RWPE2 (cell line): ENCODE results near the gene TSPAN12.

Source experiments
- ATAC-seq: fragments of 200-7000 bp; cut with Tn5 transposase; 3 replicates; pipeline ENCODE4 v1.9.1; 2021; ENCODE audit warnings: low read depth
- DNase-seq: peaks from one replicate; pipeline ENCODE4 v3.0.0-alpha.2; 2020; ENCODE audit warnings: low spot score
- H3K27ac ChIP-seq: fragments of 450-650 bp; 2 replicates; pipeline ENCODE4 v1.5.1; 2017; ENCODE audit warnings: mild to moderate bottlenecking; ENCODE audit not compliant: poor library complexity, severe bottlenecking
- H3K27me3 ChIP-seq: fragments of 250-450 bp; sonication (Bioruptor Pico); 2 replicates; pipeline ENCODE4 v1.5.1; 2021; ENCODE audit warnings: mild to moderate bottlenecking, moderate library complexity; ENCODE audit not compliant: insufficient read depth, poor library complexity, severe bottlenecking
- H3K36me3 ChIP-seq: fragments of 250-450 bp; sonication (Bioruptor Pico); 2 replicates; pipeline ENCODE4 v1.5.1; 2020; ENCODE audit warnings: low read depth, mild to moderate bottlenecking, moderate library complexity
- H3K4me1 ChIP-seq: fragments of 250-450 bp; sonication (Bioruptor Pico); 2 replicates; pipeline ENCODE4 v1.5.1; 2021; ENCODE audit warnings: mild to moderate bottlenecking, moderate library complexity; ENCODE audit not compliant: insufficient read depth, poor library complexity, severe bottlenecking
- H3K4me3 ChIP-seq: fragments of 250-450 bp; sonication (Bioruptor Pico); 2 replicates; pipeline ENCODE4 v1.5.1; 2021; ENCODE audit warnings: mild to moderate bottlenecking, moderate library complexity; ENCODE audit not compliant: severe bottlenecking
- H3K9me3 ChIP-seq: fragments of 250-450 bp; sonication (Bioruptor Pico); 2 replicates; pipeline ENCODE4 v1.5.1; 2021; ENCODE audit warnings: mild to moderate bottlenecking, moderate library complexity; ENCODE audit not compliant: severe bottlenecking
- TF ChIP-seq, protein P1 (sequence below): fragments of 450-650 bp; IDR thresholded peaks from one replicate; pipeline ENCODE4 v1.5.1; 2017; ENCODE audit warnings: mild to moderate bottlenecking, moderate library complexity; ENCODE audit not compliant: poor library complexity, severe bottlenecking

Gene TSPAN12

DNA sequence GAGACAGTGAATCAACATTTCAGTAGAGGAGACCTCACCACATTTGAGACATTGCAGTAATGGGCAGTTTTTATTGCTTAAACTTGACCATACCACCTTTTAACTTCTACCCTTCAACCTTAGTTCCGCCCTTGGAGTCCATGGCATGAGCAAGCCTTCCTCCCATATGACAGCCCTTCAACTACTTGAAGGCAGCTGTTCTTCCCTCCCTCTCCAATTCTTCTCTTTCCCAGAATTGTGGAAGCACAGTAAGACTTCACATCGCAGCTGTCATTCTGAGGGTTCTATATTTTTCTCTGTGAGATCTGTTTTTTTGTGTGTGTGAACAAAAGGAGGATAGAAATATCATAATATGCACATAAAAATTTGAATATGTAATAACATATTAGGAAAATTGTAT, 2.2 kb upstream of the TSPAN12 start:
- Histone ChIP-seq H3K36me3 (no peaks in the 10 kb centered on the region), H3K4me1 (no peaks in the 10 kb centered on the region), H3K9me3 (no peaks in the 10 kb centered on the region), H3K27ac (no peak overlapping the region), H3K27me3 (peaks cover 26% of the 10 kb centered on the region), H3K4me3 (no peak overlapping the region)
- ATAC-seq (no peak), DNase-seq (no peak)
- TF ChIP-seq, protein P1, sequence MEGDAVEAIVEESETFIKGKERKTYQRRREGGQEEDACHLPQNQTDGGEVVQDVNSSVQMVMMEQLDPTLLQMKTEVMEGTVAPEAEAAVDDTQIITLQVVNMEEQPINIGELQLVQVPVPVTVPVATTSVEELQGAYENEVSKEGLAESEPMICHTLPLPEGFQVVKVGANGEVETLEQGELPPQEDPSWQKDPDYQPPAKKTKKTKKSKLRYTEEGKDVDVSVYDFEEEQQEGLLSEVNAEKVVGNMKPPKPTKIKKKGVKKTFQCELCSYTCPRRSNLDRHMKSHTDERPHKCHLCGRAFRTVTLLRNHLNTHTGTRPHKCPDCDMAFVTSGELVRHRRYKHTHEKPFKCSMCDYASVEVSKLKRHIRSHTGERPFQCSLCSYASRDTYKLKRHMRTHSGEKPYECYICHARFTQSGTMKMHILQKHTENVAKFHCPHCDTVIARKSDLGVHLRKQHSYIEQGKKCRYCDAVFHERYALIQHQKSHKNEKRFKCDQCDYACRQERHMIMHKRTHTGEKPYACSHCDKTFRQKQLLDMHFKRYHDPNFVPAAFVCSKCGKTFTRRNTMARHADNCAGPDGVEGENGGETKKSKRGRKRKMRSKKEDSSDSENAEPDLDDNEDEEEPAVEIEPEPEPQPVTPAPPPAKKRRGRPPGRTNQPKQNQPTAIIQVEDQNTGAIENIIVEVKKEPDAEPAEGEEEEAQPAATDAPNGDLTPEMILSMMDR, result no peak

DNA sequence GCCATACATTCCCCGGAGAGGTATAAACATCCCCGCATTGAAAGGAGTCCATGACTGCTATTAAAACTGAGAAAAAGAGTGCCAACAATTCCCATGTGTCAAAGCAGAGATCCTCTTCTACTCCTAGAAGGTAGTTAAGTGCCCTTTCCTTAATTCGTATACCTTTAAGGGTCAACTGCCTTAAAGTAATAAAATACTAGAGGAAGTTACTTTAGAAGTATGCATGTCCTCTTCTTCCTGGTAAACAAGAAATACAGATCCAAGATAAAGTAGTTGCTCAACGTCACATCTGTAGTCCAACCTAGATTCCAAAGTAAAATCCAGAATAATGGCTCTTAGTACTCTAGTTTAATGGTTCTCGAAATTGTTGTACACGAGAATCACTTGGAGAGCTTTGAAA, 1.5 kb upstream of the TSPAN12 start:
- ATAC-seq, result no peak
- TF ChIP-seq, protein P1, result no peak
- Histone ChIP-seq H3K4me3 (no peak overlapping the region), H3K27ac (no peak overlapping the region), H3K36me3 (no peaks in the 10 kb centered on the region), H3K27me3 (peaks cover 28% of the 10 kb centered on the region), H3K9me3 (no peaks in the 10 kb centered on the region), H3K4me1 (no peaks in the 10 kb centered on the region)
- DNase-seq, result no peak

DNA sequence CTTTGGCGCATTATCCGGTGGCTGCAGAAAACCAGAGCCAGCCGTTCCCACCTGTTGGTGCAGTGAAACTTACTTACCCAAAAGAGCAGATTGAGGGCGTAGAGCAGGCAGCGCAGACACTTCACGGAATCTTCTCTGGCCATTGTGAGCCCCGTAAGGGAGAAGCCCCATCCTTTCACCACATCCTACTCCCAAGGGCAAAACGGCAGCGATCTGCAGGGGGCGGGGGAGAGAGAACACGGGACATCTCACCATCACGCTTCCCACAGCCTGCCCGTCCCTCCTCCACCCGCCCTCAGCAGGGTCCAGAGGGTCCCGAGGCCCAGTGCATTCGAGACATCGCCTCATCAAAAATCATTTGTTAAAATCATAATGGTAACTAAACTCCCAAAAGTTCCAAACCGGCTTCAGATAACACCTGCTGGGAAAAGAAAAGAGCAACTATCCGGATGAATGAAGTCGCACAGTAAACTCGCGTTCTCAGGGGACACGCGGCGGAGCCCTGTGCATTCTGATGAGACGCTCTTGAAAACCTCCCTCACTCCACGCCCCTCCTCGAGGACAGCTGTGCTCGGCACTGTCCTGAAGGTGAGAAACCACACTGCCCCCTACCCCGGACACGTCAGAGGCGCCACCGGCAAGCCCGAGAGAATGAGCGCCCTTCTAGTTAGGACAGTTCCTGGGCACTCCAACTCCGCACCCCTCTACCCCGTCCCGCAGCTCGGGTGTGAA, 1.2 kb downstream of the TSPAN12 start:
- DNase-seq (no peak), ATAC-seq (peak; percentile 53)
- no peak overlapping the region for H3K27ac ChIP-seq
- TF ChIP-seq, protein P1, result no peak
- no peaks in the 10 kb centered on the region for H3K9me3 ChIP-seq
- peaks cover 23% of the 10 kb centered on the region for H3K27me3 ChIP-seq
- H3K36me3 ChIP-seq, result no peaks in the 10 kb centered on the region
- no peaks in the 10 kb centered on the region for H3K4me1 ChIP-seq
- H3K4me3 ChIP-seq, result peak overlapping the region; percentile 68

DNA sequence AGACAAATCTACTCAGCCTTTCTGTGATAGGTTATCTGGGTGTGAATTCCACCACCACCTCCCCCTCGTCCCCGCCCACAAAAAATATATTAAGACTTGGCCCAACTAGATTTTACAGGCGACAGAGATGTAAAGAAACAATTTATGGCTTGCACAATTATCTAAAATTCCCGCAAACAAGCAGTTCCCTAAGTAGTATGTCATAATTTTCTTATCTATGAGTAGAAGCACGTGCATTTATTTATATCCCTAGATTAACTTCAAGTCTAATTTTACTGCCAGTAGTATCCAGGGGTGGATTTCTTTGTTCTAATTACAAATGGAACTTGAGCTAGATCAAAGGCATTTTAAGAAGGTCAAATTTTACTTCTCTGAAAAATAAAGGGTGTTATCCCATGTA, 1.7 kb downstream of the TSPAN12 start:
- no peak for DNase-seq
- Histone ChIP-seq H3K4me3 (no peak overlapping the region), H3K27me3 (peaks cover 23% of the 10 kb centered on the region), H3K27ac (no peak overlapping the region), H3K36me3 (no peaks in the 10 kb centered on the region), H3K4me1 (no peaks in the 10 kb centered on the region), H3K9me3 (no peaks in the 10 kb centered on the region)
- ATAC-seq, result no peak
- TF ChIP-seq, protein P1, result no peak

DNA sequence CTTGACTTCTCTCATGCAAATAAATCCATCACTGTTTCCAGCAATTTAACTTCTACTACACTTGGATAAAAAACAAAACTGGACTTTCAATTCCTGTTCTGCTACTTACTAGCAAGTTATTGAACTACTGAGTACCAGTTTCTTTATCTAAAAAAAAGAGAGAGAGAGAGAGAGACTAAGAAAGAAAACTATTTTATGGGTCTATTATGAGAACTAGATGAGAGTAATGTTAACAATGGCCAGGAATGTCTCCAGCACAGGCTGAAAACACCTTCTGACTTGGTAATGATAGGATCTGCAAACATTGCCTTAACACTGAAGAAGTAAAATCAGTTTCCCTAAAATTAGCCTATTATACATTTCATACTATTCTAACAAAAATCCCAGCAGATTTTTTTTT, 5.2 kb downstream of the TSPAN12 start:
- ATAC-seq (no peak), DNase-seq (no peak)
- TF ChIP-seq, protein P1, result no peak
- H3K36me3 ChIP-seq, result no peaks in the 10 kb centered on the region
- peaks cover 21% of the 10 kb centered on the region for H3K27me3 ChIP-seq
- no peaks in the 10 kb centered on the region for H3K9me3 ChIP-seq
- no peaks in the 10 kb centered on the region for H3K4me1 ChIP-seq
- H3K27ac ChIP-seq, result no peak overlapping the region
- no peak overlapping the region for H3K4me3 ChIP-seq
